ELR (cell line): Measurements from ENCODE around the gene PLCL2.
A peak's percentile ranks its signal among the peaks of the same experiment; 100 is the strongest.

ENCODE experiments used
- DNase-seq: peaks from one replicate; pipeline ENCODE4 v3.0.0-alpha.2; 2015; ENCODE audit warnings: low read depth

PLCL2 gene

GRCh38 chr3:16866571-16866970 lies 18.2 kb upstream of the PLCL2 start:
- DNase-seq: peak; percentile 70

- no peak for DNase-seq
Measured at GRCh38 chr3:16868513-16868912, 16.2 kb upstream of the PLCL2 start.

GRCh38 chr3:16869261-16870005 lies 15.3 kb upstream of the PLCL2 start:
- DNase-seq: peak; percentile 36

GRCh38 chr3:16871915-16872842 lies 12.6 kb upstream of the PLCL2 start:
- peak; percentile 85 for DNase-seq

- DNase-seq: no peak
Measured at GRCh38 chr3:16873872-16874271, 10.9 kb upstream of the PLCL2 start.

GRCh38 chr3:16875876-16876550 lies 8.7 kb upstream of the PLCL2 start:
- no peak for DNase-seq

- no peak for DNase-seq
Measured at GRCh38 chr3:16877505-16877904, 7.2 kb upstream of the PLCL2 start.

GRCh38 chr3:16877911-16878310 lies 6.8 kb upstream of the PLCL2 start:
- DNase-seq: no peak

- DNase-seq: no peak
Measured at GRCh38 chr3:16881896-16882630, 2.7 kb upstream of the PLCL2 start.

- peak; percentile 58 for DNase-seq
Measured at GRCh38 chr3:16883057-16883722, 1.6 kb upstream of the PLCL2 start.

- DNase-seq: no peak
Measured at GRCh38 chr3:16883723-16884083, 1.1 kb upstream of the PLCL2 start.

- DNase-seq: peak; percentile 37
Measured at GRCh38 chr3:16884084-16884747, 539 bp upstream of the PLCL2 start.

- DNase-seq: peak; percentile 32
Measured at GRCh38 chr3:16885593-16886302, 993 bp downstream of the PLCL2 start.

GRCh38 chr3:16886303-16886683 lies 1.5 kb downstream of the PLCL2 start:
- no peak for DNase-seq

- DNase-seq: no peak
Measured at GRCh38 chr3:16887130-16887529, 2.4 kb downstream of the PLCL2 start.

GRCh38 chr3:16888356-16888755 lies 3.6 kb downstream of the PLCL2 start:
- no peak for DNase-seq

GRCh38 chr3:16888785-16889607 lies 4.2 kb downstream of the PLCL2 start:
- DNase-seq: no peak

- DNase-seq: peak; percentile 61
Measured at GRCh38 chr3:16890597-16891333, 6.0 kb downstream of the PLCL2 start.
